ENCODE results near the gene HLA-E.

DNA sequence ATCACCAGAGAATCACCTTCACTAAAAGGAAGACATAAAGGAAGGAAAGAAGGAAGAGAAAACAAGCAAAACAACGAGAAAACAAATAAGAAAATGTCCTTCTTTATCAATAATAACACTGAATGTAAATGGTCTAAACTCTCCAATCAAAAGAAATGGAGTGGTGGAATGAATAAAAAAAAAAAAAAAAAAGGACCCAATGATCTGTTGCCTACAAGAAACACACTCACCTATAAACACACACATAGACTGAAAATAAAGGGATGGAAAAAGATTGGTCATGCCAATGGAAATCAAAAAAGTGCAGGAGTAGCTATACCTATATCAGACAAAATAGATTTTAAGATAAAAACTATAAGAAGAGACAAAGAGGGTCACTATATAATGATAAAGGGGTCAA, 30.2 kb upstream of the HLA-E start:
- no peak for TF ChIP-seq POLR2A (IDR thresholded peaks at IDR 0.05)
- TF ChIP-seq, protein P1, sequence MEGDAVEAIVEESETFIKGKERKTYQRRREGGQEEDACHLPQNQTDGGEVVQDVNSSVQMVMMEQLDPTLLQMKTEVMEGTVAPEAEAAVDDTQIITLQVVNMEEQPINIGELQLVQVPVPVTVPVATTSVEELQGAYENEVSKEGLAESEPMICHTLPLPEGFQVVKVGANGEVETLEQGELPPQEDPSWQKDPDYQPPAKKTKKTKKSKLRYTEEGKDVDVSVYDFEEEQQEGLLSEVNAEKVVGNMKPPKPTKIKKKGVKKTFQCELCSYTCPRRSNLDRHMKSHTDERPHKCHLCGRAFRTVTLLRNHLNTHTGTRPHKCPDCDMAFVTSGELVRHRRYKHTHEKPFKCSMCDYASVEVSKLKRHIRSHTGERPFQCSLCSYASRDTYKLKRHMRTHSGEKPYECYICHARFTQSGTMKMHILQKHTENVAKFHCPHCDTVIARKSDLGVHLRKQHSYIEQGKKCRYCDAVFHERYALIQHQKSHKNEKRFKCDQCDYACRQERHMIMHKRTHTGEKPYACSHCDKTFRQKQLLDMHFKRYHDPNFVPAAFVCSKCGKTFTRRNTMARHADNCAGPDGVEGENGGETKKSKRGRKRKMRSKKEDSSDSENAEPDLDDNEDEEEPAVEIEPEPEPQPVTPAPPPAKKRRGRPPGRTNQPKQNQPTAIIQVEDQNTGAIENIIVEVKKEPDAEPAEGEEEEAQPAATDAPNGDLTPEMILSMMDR (IDR thresholded peaks at IDR 0.05): no peak
